Nephron (organoid): ENCODE measurements around the gene ZSWIM5.
"Not testable (repeated sequence)": the region's sequence is repeated elsewhere in the genome, so short reads cannot be mapped to it uniquely, and the experiment has no call there.

ENCODE experiments used
- H3K27ac Mint-ChIP-seq, 3 experiments: 2 replicates each; pipeline ENCODE4 v1.8.0; 2020; ENCODE audit warnings: mixed read lengths in 3 of 3, mild to moderate bottlenecking in 2 of 3, moderate library complexity in 1 of 3
- H3K27me3 Mint-ChIP-seq: 2 replicates; pipeline ENCODE4 v1.8.0; 2021; ENCODE audit warnings: low read depth, mild to moderate bottlenecking, moderate library complexity, mixed read lengths
- H3K36me3 Mint-ChIP-seq: 2 replicates; pipeline ENCODE4 v1.8.0; 2020; ENCODE audit warnings: low read depth, mixed read lengths
- H3K4me1 Mint-ChIP-seq: 2 replicates; pipeline ENCODE4 v1.8.0; 2020; ENCODE audit warnings: mixed read lengths
- H3K4me3 Mint-ChIP-seq, 3 experiments: 2 replicates each; pipeline ENCODE4 v1.8.0; 2020; ENCODE audit warnings: mild to moderate bottlenecking in 3 of 3, mixed read lengths in 3 of 3, moderate library complexity in 2 of 3
- H3K9me3 Mint-ChIP-seq: 2 replicates; pipeline ENCODE4 v1.8.0; 2020; ENCODE audit warnings: mixed read lengths
- CTCF ChIP-seq, 3 experiments: fragments of 200-600 bp; sonication (generic); IDR thresholded peaks; one replicate each; pipeline ENCODE4 v1.5.0; 2021; ENCODE audit warnings: antibody characterized with exemption in 3 of 3; ENCODE audit not compliant: unreplicated experiment in 3 of 3

Gene ZSWIM5

GRCh38 chr1:45243476-45244343 lies 37.3 kb upstream of the ZSWIM5 start:
- Mint-ChIP-seq H3K27ac (no peak overlapping the region), H3K4me3 (no peak overlapping the region), H3K4me1 (no peaks in the 10 kb centered on the region), H3K36me3 (no peaks in the 10 kb centered on the region), H3K27me3 (peaks cover 4% of the 10 kb centered on the region), H3K9me3 (peaks cover 30% of the 10 kb centered on the region)
- no peak for TF ChIP-seq CTCF (IDR thresholded peaks at IDR 0.05; ENCODE audit: unreplicated experiment in 3 of 3)

GRCh38 chr1:45238846-45239245 lies 32.4 kb upstream of the ZSWIM5 start:
- Mint-ChIP-seq H3K4me1 (no peaks in the 10 kb centered on the region), H3K36me3 (no peaks in the 10 kb centered on the region), H3K9me3 (peaks cover 32% of the 10 kb centered on the region), H3K27ac (no peak overlapping the region), H3K27me3 (no peaks in the 10 kb centered on the region), H3K4me3 (no peak overlapping the region)
- no peak for TF ChIP-seq CTCF (IDR thresholded peaks at IDR 0.05; ENCODE audit: unreplicated experiment in 3 of 3)

- Mint-ChIP-seq H3K27me3 (no peaks in the 10 kb centered on the region), H3K9me3 (peaks cover 20% of the 10 kb centered on the region), H3K36me3 (no peaks in the 10 kb centered on the region), H3K27ac (no peak overlapping the region), H3K4me3 (no peak overlapping the region), H3K4me1 (no peaks in the 10 kb centered on the region)
- no peak for TF ChIP-seq CTCF (IDR thresholded peaks at IDR 0.05; ENCODE audit: unreplicated experiment in 3 of 3)
These were observed 29.7 kb upstream of the ZSWIM5 start for GRCh38 chr1:45236136-45236535.

- no peaks in the 10 kb centered on the region for H3K4me1 Mint-ChIP-seq
- peaks cover 5% of the 10 kb centered on the region for H3K27me3 Mint-ChIP-seq
- H3K36me3 Mint-ChIP-seq, result no peaks in the 10 kb centered on the region
- H3K9me3 Mint-ChIP-seq, result peaks cover 4% of the 10 kb centered on the region
- H3K27ac Mint-ChIP-seq, result no peak overlapping the region
- H3K4me3 Mint-ChIP-seq, result no peak overlapping the region
- no peak for TF ChIP-seq CTCF (IDR thresholded peaks at IDR 0.05; ENCODE audit: unreplicated experiment in 3 of 3)
These were observed 24.1 kb upstream of the ZSWIM5 start for GRCh38 chr1:45230537-45230936.

GRCh38 chr1:45225598-45225997 lies 19.2 kb upstream of the ZSWIM5 start:
- no peak overlapping the region for H3K4me3 Mint-ChIP-seq
- H3K36me3 Mint-ChIP-seq, result no peaks in the 10 kb centered on the region
- no peaks in the 10 kb centered on the region for H3K4me1 Mint-ChIP-seq
- TF ChIP-seq CTCF (IDR thresholded peaks at IDR 0.05; ENCODE audit: unreplicated experiment in 3 of 3), result no peak
- H3K27me3 Mint-ChIP-seq, result peaks cover 5% of the 10 kb centered on the region
- no peak overlapping the region for H3K27ac Mint-ChIP-seq
- H3K9me3 Mint-ChIP-seq, result no peaks in the 10 kb centered on the region

- not testable (repeated sequence) for H3K36me3 Mint-ChIP-seq, H3K9me3 Mint-ChIP-seq, H3K4me1 Mint-ChIP-seq, H3K4me3 Mint-ChIP-seq, H3K27ac Mint-ChIP-seq, H3K27me3 Mint-ChIP-seq
These were observed 17.3 kb upstream of the ZSWIM5 start for GRCh38 chr1:45223710-45224109.
